HG02571 (cell line): ENCODE data around the gene KLHL1.

Source experiments
- ATAC-seq: cut with Tn5 transposase; IDR thresholded peaks from one replicate; pipeline ENCODE4 v1.9.1; 2021; ENCODE audit warnings: mild to moderate bottlenecking, moderate library complexity; ENCODE audit not compliant: unreplicated experiment

The KLHL1 gene

DNA sequence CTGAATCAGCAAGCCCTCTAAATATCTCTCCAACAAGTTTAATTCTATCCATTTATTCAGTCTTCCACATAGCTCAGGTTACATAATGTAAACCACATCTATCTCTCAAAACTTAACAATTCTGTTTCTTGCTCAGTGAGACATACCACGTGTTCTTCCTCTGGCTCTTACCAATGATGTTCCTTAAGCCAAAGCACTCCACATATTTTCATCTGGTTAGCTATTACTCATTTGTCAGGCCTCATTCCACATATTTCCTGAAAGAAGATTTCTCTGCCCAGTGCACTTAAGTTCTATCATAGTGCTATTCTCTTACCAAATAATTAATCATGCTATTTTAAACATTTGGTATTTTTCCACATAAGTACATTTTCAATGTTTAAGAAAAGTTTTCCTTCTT is 403.9 kb downstream of the KLHL1 start:
- no peak for ATAC-seq

GRCh38 chr13:69690999-69691398 is 417.3 kb downstream of the KLHL1 start:
- no peak for ATAC-seq

- peak; percentile 58 for ATAC-seq
These were observed 424.1 kb downstream of the KLHL1 start for GRCh38 chr13:69683921-69684686.

DNA sequence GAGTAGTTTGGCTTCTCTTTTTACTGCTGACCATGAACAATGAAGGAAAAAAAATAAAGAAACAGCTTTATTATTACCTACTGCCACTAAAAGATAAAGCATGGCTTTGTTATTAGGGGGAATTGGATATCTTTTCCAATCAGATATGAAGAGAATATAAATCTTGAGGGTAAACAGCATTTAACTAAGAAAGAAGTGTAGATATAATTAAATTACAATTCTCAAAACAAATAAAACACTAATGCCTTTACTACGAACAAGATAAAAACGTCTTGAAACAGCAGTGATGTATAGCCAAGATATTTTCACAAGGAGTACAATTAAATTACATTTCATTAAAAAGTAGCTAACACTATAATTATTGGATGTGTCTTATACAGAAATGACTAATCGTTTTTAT is 426.5 kb downstream of the KLHL1 start:
- ATAC-seq, result no peak

DNA sequence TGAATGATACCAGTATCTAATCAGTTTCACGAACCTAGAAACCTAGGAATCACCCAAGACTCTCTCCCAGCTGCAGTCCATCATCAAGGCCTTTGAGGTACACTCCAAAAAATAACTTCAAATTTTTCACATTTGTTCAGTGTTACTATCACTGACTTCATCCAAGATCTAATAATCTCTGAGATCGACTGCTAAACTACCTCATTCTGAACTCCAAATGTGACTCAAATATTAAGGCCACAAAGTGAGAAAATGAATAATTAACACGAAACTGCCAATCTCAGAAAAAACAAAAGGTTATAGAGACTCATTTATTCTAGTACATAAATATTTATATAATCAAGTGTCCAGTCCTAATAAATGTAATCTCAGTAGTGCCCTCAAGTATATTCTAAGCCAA is 430.9 kb downstream of the KLHL1 start:
- ATAC-seq, result no peak

DNA sequence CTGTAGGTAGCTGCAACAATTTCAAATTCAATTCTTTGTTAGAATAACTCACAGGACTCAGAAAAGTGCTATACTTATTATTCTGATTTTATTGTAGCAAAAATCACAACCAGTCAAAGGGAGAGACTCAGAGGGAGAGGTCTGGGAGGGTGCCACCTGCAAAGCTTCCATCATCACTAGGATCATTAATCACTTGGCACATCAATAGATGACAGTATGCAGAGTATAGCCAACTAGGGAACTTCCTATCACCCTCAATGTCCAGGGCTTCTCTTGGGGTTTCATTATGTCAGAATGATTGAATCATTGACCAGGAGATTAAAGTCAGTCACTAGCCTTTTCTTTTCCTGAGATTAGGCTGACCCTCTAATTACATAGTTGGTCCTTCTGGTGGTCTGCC is 432.0 kb downstream of the KLHL1 start:
- no peak for ATAC-seq

DNA sequence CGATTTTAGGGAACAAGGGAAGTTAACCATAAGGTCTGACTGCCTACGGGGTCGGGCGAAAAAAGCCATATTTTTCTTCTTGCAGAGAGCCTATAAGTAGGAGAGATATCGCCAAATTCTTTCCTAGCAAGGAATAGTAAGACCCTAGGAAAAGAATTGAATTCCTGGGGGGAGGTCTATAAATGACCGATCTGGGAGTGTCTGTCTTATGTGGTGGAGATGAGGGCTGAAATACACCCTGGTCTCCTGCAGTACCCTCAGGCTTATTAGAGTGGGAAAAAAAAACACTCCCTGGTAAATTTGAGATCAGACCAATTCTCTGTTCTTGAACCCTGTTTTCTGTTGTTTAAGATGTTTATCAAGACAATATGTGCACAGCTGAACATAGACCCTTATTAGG is 448.1 kb downstream of the KLHL1 start:
- no peak for ATAC-seq

DNA sequence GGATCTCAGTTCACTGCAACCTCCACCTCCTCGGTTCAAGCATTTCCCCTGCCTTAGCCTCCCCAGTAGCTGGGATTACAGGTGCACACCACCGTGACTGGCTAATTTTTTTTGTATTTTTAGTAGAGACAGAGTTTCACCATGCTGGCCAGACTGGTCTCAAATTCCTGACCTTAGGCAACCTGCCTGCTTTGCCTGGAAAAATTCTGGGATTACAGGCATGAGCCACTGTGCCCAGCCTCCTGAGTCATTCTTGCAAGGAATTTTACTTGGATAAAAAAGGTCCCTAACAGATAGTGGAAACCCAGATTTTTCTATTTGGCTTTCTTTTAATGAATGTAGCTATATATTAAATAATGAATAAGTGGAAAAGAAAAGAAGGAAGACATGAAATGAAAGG is 450.6 kb downstream of the KLHL1 start:
- ATAC-seq, result no peak

DNA sequence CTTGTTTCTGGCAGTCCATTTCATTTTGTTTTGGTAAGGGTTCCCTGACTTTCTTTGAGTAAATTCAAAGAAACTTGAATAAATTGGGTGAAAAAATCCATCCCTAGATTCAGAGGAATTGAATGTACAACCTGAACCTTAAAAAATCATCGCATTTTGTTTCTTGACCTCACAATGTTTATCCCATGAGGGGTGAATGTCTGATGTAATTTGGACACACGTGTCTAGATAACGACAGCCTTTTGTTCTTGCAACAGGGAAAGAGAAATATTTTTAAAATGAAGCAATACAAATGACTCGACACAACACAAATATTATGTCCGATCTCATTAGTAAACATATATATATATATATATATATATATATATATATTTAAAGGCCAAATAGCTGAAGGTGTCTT is 453.9 kb downstream of the KLHL1 start:
- no peak for ATAC-seq
